Activated CD4-positive, CD25-positive, alpha-beta regulatory T cell treated with anti-CD3 and anti-CD28 coated beads, Interleukin-2, amount 50 U/mL, for 24 hours (primary cell): Measurements from ENCODE around the gene POTEG.
"Not testable (repeated sequence)": the region's sequence is repeated elsewhere in the genome, so short reads cannot be mapped to it uniquely, and the experiment has no call there.

Experiments
- ATAC-seq, 2 donors: fragments of 150-1000 bp; cut with Tn5 transposase; one replicate each; pipeline ENCODE4 v1.10.0; 2021; ENCODE audit warnings: mild to moderate bottlenecking in 1 of 2, moderate library complexity in 1 of 2

The POTEG gene

GRCh38 chr14:19372813-19373500, 61.2 kb downstream of the POTEG start:
- ATAC-seq: not testable (repeated sequence)

DNA sequence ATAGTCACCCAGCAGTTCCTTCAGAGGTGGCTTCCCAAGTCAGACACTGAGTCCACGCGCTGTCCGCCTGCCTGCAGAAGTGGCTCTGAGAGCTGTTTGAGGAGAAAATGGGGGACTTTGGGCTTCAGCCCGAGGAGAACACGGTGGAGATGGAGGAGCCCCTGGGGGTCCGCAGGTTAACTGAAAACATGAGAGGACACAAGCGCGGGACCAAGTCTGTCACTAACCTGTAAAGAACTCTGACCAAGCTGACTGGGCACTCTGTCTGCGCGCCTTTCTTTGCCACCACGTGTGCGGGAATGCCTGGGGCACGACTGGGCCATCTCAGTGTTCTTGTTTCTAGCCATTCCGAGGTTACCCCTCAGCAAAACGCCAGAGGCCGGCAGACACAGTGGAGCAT, 62.4 kb downstream of the POTEG start:
- not testable (repeated sequence) for ATAC-seq

GRCh38 chr14:19362803-19363202, 71.3 kb downstream of the POTEG start:
- not testable (repeated sequence) for ATAC-seq

DNA sequence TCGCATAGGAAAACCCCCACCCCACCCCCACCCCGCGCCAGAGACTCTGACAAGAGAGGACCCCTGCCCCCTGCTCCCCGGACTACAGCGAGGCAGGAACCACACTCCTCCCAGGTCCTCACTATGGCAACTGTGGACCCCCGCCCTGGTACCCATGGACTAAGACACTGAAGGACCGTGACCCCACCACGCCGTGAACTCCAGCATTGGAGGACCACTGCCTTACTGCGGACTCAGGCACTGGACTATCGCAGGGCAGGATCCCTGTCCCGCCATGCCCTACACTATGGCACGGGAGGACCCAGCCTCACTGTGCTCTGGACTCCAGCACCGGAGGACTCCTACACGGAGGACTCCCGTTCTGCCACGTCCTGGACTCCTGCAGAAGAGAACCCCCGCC, 71.8 kb downstream of the POTEG start:
- not testable (repeated sequence) for ATAC-seq

DNA sequence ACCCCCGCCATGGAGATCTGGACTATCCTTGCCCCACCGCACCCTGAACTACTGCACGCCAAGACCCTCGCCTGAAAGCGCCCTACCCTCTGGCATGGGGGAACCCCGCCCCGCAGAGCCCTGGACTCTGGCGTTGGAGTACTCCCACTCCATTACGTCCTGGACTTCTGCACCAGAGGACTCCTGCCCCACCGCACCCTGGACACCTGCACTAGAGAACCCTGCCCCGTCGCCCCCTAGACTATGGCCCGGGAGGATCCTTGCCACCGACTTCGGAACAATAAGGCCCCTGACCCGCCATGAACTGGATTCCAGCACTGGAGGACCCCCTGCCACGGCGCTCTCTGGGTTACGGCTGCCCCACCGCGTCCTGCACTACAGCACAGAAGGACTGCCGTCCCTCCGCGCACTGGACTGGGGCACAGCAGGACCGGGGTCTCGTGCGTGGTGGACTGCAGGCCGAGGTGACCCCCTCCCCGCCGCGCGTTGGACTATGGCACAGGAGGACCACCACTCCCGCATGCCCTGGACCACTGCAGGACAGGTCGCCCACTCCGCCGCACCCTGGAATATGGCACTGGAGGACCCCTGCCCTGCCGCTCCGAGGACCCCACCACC, 72.4 kb downstream of the POTEG start:
- ATAC-seq: not testable (repeated sequence)

GRCh38 chr14:19360937-19361635, 73.1 kb downstream of the POTEG start:
- ATAC-seq: peak in 1 of 2 donors; percentile 32
